Measurements from ENCODE around the gene MAML3. TPM values are rescaled to one million over a fixed set of nuclear protein-coding genes. Genes with fewer than 3 reads are reported as not detected.
A peak's percentile ranks its signal among the peaks of the same experiment; 100 is the strongest.

MAML3 gene
- total RNA-seq, 1 experiment from 2014 or later = 0.89 TPM

DNA sequence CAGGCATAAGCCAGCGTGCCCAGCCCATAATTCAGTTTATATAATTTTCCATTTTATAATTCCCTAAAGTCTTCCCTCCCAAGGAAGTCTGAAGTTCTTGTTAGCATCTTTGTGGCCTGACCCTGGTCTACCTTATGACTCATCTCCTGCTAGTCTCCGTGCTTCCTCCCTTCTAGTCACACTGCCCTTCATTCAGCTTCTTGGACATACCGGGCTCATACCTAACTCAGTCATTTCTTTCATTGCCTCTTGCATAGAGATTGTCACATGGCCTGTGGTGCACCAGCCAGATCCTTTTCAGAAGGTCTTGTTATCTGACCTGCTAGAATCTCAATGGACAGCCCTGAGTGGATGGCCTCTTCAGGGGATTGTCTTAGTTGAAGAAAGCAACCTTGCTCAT lies 22.8 kb upstream of the MAML3 start:
- no peak overlapping the region for H3K27ac Mint-ChIP-seq (ENCODE audit: low read depth, unreplicated experiment)
- no peaks in the 10 kb centered on the region for H3K27me3 Mint-ChIP-seq (ENCODE audit: insufficient read depth, unreplicated experiment)
- H3K4me3 Mint-ChIP-seq (ENCODE audit: unreplicated experiment) = no peak overlapping the region
- no TSS peak for BruUV-seq (replicated peaks)
- ChIA-PET CTCF (no interaction called here), POLR2A (interaction anchor here (0.6 kb wide), 1 partner anchor 10 kb away, joined by 4 read pairs; no protein-coding TSS in a partner anchor)
- no peaks in the 10 kb centered on the region for H3K9me3 Mint-ChIP-seq (ENCODE audit: unreplicated experiment)
- H3K36me3 Mint-ChIP-seq (ENCODE audit: insufficient read depth, unreplicated experiment) = no peaks in the 10 kb centered on the region
- peak; percentile 25 for DNase-seq (ENCODE audit: unreplicated experiment)
- peaks cover 5% of the 10 kb centered on the region for H3K4me1 Mint-ChIP-seq (ENCODE audit: insufficient read depth, unreplicated experiment)
- TF ChIP-seq, protein P1, sequence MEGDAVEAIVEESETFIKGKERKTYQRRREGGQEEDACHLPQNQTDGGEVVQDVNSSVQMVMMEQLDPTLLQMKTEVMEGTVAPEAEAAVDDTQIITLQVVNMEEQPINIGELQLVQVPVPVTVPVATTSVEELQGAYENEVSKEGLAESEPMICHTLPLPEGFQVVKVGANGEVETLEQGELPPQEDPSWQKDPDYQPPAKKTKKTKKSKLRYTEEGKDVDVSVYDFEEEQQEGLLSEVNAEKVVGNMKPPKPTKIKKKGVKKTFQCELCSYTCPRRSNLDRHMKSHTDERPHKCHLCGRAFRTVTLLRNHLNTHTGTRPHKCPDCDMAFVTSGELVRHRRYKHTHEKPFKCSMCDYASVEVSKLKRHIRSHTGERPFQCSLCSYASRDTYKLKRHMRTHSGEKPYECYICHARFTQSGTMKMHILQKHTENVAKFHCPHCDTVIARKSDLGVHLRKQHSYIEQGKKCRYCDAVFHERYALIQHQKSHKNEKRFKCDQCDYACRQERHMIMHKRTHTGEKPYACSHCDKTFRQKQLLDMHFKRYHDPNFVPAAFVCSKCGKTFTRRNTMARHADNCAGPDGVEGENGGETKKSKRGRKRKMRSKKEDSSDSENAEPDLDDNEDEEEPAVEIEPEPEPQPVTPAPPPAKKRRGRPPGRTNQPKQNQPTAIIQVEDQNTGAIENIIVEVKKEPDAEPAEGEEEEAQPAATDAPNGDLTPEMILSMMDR (IDR thresholded peaks at IDR 0.05; ENCODE audit: unreplicated experiment) = no peak
- intact Hi-C loops (cut with micrococcal nuclease) = no loop called here

DNA sequence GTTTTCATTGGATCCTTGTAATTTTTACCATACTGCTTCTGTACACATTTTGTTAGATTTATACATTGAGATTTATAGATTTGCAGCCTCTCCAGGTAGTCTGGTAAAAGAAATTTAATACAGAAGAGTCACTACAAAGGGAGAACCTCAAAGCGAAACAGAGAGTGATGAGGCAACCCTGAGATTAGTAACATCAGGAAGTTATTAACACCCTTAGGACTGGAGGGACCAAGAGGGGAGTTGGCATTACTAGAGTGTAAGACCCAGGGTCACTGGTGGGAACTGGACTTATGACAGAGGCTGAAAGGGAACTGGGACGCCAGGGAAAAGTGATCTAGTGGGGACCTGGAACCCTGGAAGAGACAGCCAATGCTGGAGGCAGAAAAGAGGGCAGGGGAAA lies 20.6 kb upstream of the MAML3 start:
- DNase-seq (ENCODE audit: unreplicated experiment) = no peak
- CTCF ChIA-PET = interaction anchor here (0.7 kb wide), 1 partner anchor 155 kb away, joined by 3 read pairs; no protein-coding TSS in a partner anchor
- Mint-ChIP-seq H3K9me3 (ENCODE audit: unreplicated experiment) (no peaks in the 10 kb centered on the region), H3K4me1 (ENCODE audit: insufficient read depth, unreplicated experiment) (peaks cover 5% of the 10 kb centered on the region), H3K4me3 (ENCODE audit: unreplicated experiment) (no peak overlapping the region), H3K36me3 (ENCODE audit: insufficient read depth, unreplicated experiment) (no peaks in the 10 kb centered on the region), H3K27me3 (ENCODE audit: insufficient read depth, unreplicated experiment) (no peaks in the 10 kb centered on the region), H3K27ac (ENCODE audit: low read depth, unreplicated experiment) (no peak overlapping the region)
- BruUV-seq (replicated peaks) = no TSS peak
- POLR2A ChIA-PET = no interaction called here
- TF ChIP-seq, protein P1 (IDR thresholded peaks at IDR 0.05; ENCODE audit: unreplicated experiment) = no peak
- intact Hi-C loops (cut with micrococcal nuclease) = no loop called here

DNA sequence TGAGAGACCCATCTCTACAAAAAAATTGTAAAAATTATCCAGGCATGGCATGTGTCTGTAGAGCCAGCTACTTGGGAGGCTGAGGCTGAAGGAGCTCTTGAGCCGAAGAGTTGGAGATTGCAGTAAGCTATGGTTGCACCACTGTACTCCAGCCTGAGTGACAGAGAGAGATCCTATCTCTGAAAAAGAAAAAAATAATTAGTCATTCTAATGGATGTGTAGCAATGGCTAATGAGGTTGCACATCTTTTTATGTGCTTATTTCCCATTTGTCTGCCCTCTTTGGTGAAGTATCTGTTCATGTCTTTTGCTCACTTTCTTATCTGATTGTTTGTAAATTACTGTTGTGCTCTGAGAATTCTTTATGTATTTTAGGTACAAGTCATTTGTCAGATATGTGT lies 19.0 kb upstream of the MAML3 start:
- BruUV-seq (replicated peaks) = no TSS peak
- intact Hi-C loops (cut with micrococcal nuclease) = no loop called here
- no peaks in the 10 kb centered on the region for H3K36me3 Mint-ChIP-seq (ENCODE audit: insufficient read depth, unreplicated experiment)
- H3K27ac Mint-ChIP-seq (ENCODE audit: low read depth, unreplicated experiment) = no peak overlapping the region
- no peaks in the 10 kb centered on the region for H3K27me3 Mint-ChIP-seq (ENCODE audit: insufficient read depth, unreplicated experiment)
- TF ChIP-seq, protein P1 (IDR thresholded peaks at IDR 0.05; ENCODE audit: unreplicated experiment) = no peak
- no peak for DNase-seq (ENCODE audit: unreplicated experiment)
- no peak overlapping the region for H3K4me3 Mint-ChIP-seq (ENCODE audit: unreplicated experiment)
- POLR2A ChIA-PET = no interaction called here
- H3K9me3 Mint-ChIP-seq (ENCODE audit: unreplicated experiment) = no peaks in the 10 kb centered on the region
- CTCF ChIA-PET = no interaction called here
- peaks cover 5% of the 10 kb centered on the region for H3K4me1 Mint-ChIP-seq (ENCODE audit: insufficient read depth, unreplicated experiment)

DNA sequence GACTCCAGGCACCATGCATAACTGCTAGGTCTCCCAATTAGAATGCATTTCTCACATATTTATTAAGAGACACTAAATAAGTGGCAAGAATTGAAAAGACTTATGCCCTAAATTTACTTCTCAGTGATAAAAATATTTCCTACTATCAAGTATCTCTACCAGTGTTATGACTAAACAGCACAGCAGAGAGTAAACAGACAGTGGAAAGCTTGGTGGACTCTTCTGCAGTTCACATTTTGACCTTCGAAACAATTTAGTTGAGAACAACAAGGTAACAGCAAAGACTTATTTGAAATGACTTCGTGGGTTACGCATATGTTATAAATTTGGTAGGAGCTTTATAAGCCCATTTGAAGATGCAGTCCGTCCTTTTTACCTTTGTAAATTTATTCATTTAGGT lies 16.3 kb upstream of the MAML3 start:
- no TSS peak for BruUV-seq (replicated peaks)
- ChIA-PET CTCF (interaction anchor here (0.6 kb wide), 1 partner anchor 574 kb away, joined by 3 read pairs; no protein-coding TSS in a partner anchor), POLR2A (interaction anchor here (1.0 to 2.7 kb wide), 4 partner anchors 8 to 16 kb away, joined by 3 to 10 read pairs (median 6); partner anchors contain the start of gene MAML3)
- no peaks in the 10 kb centered on the region for H3K9me3 Mint-ChIP-seq (ENCODE audit: unreplicated experiment)
- H3K4me3 Mint-ChIP-seq (ENCODE audit: unreplicated experiment) = no peak overlapping the region
- H3K4me1 Mint-ChIP-seq (ENCODE audit: insufficient read depth, unreplicated experiment) = no peaks in the 10 kb centered on the region
- no peaks in the 10 kb centered on the region for H3K36me3 Mint-ChIP-seq (ENCODE audit: insufficient read depth, unreplicated experiment)
- TF ChIP-seq, protein P1 (IDR thresholded peaks at IDR 0.05; ENCODE audit: unreplicated experiment) = no peak
- no peak overlapping the region for H3K27ac Mint-ChIP-seq (ENCODE audit: low read depth, unreplicated experiment)
- no peaks in the 10 kb centered on the region for H3K27me3 Mint-ChIP-seq (ENCODE audit: insufficient read depth, unreplicated experiment)
- DNase-seq (ENCODE audit: unreplicated experiment) = no peak
- intact Hi-C loops (cut with micrococcal nuclease) = no loop called here
